ENCODE measurements around the gene RBM47. TPM values are rescaled to one million over a fixed set of nuclear protein-coding genes. Genes with fewer than 3 reads are reported as not detected.

RBM47 gene
- total RNA-seq, 6 donors from 2014 or later: 111 to 448 (median 149) TPM

DNA sequence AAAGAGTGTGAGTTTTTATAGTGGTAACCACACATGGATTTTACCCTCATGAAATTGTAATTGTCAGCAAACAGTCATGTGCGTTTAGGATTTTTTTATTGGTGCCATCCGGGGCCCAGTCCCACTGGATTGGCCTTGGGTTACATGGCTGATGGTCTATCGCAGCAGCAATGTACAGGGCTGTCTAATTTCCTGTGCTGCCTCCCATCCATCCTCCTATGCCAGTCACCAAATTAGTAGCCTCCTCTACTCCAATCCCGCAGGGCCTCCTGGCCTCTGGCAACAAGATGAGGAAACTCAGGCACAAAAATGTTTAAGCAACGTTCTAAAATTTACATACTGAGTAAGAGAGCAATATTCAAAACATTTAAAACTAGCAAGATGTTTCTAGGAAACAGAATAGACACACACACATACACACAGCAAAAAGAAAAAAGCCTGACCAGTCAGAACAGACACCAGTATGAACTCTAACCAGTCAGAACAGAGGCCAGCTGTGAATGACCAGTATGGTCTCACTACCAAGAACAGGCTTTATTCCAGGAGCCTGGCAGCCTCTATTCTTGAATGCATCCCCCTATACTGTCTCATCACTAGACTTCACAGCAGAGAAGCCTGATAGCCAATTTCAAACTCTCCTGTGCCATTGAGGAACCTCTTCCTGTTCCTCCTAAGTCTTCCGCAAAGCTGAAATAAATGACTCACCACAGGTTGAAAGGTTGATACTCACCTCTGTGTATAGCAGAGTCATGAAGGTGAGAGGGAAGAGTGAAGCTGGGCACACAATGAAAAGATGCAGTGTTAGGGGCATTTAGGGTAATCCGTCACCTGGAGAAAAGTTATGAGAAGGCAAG, 251.9 kb downstream of the RBM47 start:
- H3K4me1 ChIP-seq: no peaks in the 10 kb centered on the region
- 66 to 73% methylated on average over 7 of the region's 7 CpGs for WGBS, 2 donors
- peak in 1 of 2 donors; percentile 50 for ATAC-seq (ENCODE audit: low FRiP score in 2 of 2)
- TF ChIP-seq POLR2AphosphoS5 (IDR thresholded peaks at IDR 0.05) (no peak), EP300 (IDR thresholded peaks at IDR 0.05) (no peak), POLR2A (IDR thresholded peaks at IDR 0.05) (no peak)
- TF ChIP-seq, protein P1, sequence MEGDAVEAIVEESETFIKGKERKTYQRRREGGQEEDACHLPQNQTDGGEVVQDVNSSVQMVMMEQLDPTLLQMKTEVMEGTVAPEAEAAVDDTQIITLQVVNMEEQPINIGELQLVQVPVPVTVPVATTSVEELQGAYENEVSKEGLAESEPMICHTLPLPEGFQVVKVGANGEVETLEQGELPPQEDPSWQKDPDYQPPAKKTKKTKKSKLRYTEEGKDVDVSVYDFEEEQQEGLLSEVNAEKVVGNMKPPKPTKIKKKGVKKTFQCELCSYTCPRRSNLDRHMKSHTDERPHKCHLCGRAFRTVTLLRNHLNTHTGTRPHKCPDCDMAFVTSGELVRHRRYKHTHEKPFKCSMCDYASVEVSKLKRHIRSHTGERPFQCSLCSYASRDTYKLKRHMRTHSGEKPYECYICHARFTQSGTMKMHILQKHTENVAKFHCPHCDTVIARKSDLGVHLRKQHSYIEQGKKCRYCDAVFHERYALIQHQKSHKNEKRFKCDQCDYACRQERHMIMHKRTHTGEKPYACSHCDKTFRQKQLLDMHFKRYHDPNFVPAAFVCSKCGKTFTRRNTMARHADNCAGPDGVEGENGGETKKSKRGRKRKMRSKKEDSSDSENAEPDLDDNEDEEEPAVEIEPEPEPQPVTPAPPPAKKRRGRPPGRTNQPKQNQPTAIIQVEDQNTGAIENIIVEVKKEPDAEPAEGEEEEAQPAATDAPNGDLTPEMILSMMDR (IDR thresholded peaks at IDR 0.05): no peak
- H3K27ac ChIP-seq: no peak overlapping the region
- no peak overlapping the region for H3K4me3 ChIP-seq
- DNase-seq: no peak
- no peaks in the 10 kb centered on the region for H3K27me3 ChIP-seq
- no peaks in the 10 kb centered on the region for H3K9me3 ChIP-seq
- no peaks in the 10 kb centered on the region for H3K36me3 ChIP-seq

DNA sequence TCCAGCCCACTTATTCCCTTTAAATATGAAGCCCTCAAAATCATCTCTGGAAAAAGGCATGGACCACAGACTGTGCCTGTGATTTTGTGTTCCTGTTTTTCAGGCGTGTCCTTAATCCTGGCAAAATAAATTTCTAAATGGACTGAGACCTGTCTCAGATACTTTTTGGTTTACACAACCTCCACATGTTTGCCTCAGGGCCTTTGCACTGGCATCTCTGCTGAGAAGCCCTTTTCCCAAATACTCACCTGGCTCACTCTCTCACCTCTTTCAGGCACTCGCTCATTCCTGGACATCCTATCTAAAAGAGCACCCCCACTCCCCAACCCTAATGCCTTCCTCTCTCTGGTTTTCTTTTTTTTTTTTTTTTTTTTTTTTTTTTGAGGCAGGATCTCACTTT, 254.0 kb downstream of the RBM47 start:
- no peak for TF ChIP-seq POLR2A (IDR thresholded peaks at IDR 0.05)
- no peak for TF ChIP-seq EP300 (IDR thresholded peaks at IDR 0.05)
- TF ChIP-seq, protein P1 (IDR thresholded peaks at IDR 0.05): no peak
- no peak for TF ChIP-seq POLR2AphosphoS5 (IDR thresholded peaks at IDR 0.05)
- Histone ChIP-seq H3K27me3 (no peaks in the 10 kb centered on the region), H3K4me1 (no peaks in the 10 kb centered on the region), H3K4me3 (no peak overlapping the region), H3K36me3 (no peaks in the 10 kb centered on the region), H3K9me3 (no peaks in the 10 kb centered on the region), H3K27ac (no peak overlapping the region)
- ATAC-seq (ENCODE audit: low FRiP score in 2 of 2) (no peak), DNase-seq (no peak)
- 92 to 93% methylated on average over 2 of the region's 2 CpGs for WGBS, 2 donors

DNA sequence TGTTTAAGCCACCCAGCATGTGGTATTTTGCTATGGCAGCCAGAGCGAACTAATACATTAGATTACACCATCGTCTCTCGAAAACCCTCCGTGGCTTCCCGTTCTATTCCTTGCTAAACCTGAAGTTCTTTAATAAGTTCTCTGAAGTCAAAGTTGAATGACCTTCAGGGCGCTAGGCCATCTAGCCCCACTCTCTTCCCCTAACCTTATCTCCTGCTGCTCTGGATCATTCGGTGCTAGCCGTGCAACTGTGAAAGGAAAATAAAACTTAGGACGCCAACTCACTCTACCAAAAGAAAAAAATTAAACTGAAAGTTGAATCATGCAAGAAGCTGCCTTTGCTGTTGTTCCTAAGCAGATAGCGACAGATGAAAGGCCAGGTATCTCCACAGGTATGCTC, 254.6 kb downstream of the RBM47 start:
- no peak overlapping the region for H3K27ac ChIP-seq
- ATAC-seq (ENCODE audit: low FRiP score in 2 of 2) (no peak), DNase-seq (no peak)
- no peaks in the 10 kb centered on the region for H3K4me1 ChIP-seq
- no peak overlapping the region for H3K4me3 ChIP-seq
- TF ChIP-seq POLR2A (IDR thresholded peaks at IDR 0.05) (no peak), POLR2AphosphoS5 (IDR thresholded peaks at IDR 0.05) (no peak), EP300 (IDR thresholded peaks at IDR 0.05) (no peak)
- TF ChIP-seq, protein P1 (IDR thresholded peaks at IDR 0.05): no peak
- no peaks in the 10 kb centered on the region for H3K36me3 ChIP-seq
- H3K9me3 ChIP-seq: no peaks in the 10 kb centered on the region
- H3K27me3 ChIP-seq: no peaks in the 10 kb centered on the region
- 88 to 91% methylated on average over 10 of the region's 10 CpGs for WGBS, 2 donors

DNA sequence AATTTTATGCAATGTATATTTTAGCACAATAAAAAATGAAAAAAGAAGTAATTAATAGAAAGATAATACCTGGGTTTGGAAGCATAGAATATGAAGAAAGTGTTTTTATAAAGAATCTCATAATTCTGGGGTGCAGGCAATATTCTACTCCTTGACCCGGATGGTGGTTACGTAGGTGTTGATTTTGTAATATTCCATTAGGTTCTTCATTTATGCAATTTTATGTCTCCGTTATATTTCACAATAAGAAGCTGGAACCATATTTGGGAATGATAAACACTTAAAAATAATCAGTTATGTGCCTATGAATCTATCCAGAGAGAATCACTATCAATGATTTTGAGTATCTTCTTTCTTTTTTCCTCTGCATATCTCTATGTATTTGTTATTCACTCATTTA, 256.0 kb downstream of the RBM47 start:
- DNase-seq (no peak), ATAC-seq (ENCODE audit: low FRiP score in 2 of 2) (no peak)
- H3K9me3 ChIP-seq: no peaks in the 10 kb centered on the region
- no peaks in the 10 kb centered on the region for H3K36me3 ChIP-seq
- H3K27ac ChIP-seq: no peak overlapping the region
- 44 to 69% methylated on average over 3 of the region's 3 CpGs for WGBS, 2 donors
- H3K27me3 ChIP-seq: no peaks in the 10 kb centered on the region
- no peak for TF ChIP-seq POLR2AphosphoS5 (IDR thresholded peaks at IDR 0.05)
- TF ChIP-seq, protein P1 (IDR thresholded peaks at IDR 0.05): no peak
- H3K4me3 ChIP-seq: no peak overlapping the region
- H3K4me1 ChIP-seq: no peaks in the 10 kb centered on the region

Small RNAs within 50 kb of the gene (small RNA-seq; reads per million reads assigned to genes)
- gene AC098869.1: 0 reads per million in 4 donors
- 0 to 1.0 (median 0.09) reads per million in 4 donors for gene MIR4802
- gene RNU7-74P: 0 reads per million in 4 donors

Other genes starting within 250 kb of the RBM47 start
- 10 to 100 TPM in 3 of 6 donors, 1 to 10 TPM in 3; 5.9 to 47.1 (median 12.3) TPM for gene NSUN7, start 120.1 kb upstream of the RBM47 start, total RNA-seq